ACC112 (cell line): ENCODE results near the gene CEP55.

ENCODE experiments used
- H2AFZ ChIP-seq: fragments of 200-600 bp; sonication (generic); one replicate; pipeline ENCODE4 v1.6.0; 2017; ENCODE audit warnings: antibody characterized with exemption, low read length; ENCODE audit not compliant: unreplicated experiment
- H3K27ac ChIP-seq: fragments of 200-600 bp; sonication (generic); 2 replicates; pipeline ENCODE4 v1.5.1; 2014; ENCODE audit warnings: low read depth, mild to moderate bottlenecking, antibody characterized with exemption, low read length, moderate library complexity
- H3K27me3 ChIP-seq: fragments of 200-600 bp; sonication (generic); 2 replicates; pipeline ENCODE4 v1.6.1; 2014; ENCODE audit warnings: mild to moderate bottlenecking, antibody characterized with exemption, low read length, moderate library complexity, mixed read lengths; ENCODE audit not compliant: insufficient read depth
- H3K36me3 ChIP-seq: fragments of 200-600 bp; sonication (generic); 2 replicates; pipeline ENCODE4 v1.6.1; 2016; ENCODE audit warnings: mild to moderate bottlenecking, antibody characterized with exemption, low read length, moderate library complexity, mixed read lengths; ENCODE audit not compliant: insufficient read depth
- H3K4me1 ChIP-seq: fragments of 200-600 bp; sonication (generic); one replicate; pipeline ENCODE4 v1.6.1; 2016; ENCODE audit warnings: low read length, mixed read lengths; ENCODE audit not compliant: insufficient read depth, unreplicated experiment, control insufficient read depth
- H3K4me3 ChIP-seq: fragments of 200-600 bp; sonication (generic); 2 replicates; pipeline ENCODE4 v1.5.1; 2014; ENCODE audit warnings: mild to moderate bottlenecking, low read depth, low read length
- H3K79me2 ChIP-seq: fragments of 200-600 bp; sonication (generic); one replicate; pipeline ENCODE4 v1.6.0; 2016; ENCODE audit warnings: low read length; ENCODE audit not compliant: control insufficient read depth, unreplicated experiment, insufficient read depth

CEP55 gene

GRCh38 chr10:93482145-93482834 is 14.1 kb upstream of the CEP55 start, which contains the start of gene MYOF:
TSS of gene MYOF (minus strand) at chr10:93482334. CDS start at chr10:93482194, 140 bp downstream.
- no peak within 1 kb of the TSS for H2AFZ ChIP-seq
- peaks cover 17% of the 10 kb centered on the region for H3K4me1 ChIP-seq
- peak within 1 kb of the TSS; percentile 94 for H3K27ac ChIP-seq
- H3K79me2 ChIP-seq = peaks cover 44% of the 10 kb centered on the region
- peak within 1 kb of the TSS; percentile 88 for H3K4me3 ChIP-seq
- no peaks in the 10 kb centered on the region for H3K27me3 ChIP-seq
- no peaks in the 10 kb centered on the region for H3K36me3 ChIP-seq

- Histone ChIP-seq H3K36me3 (no peaks in the 10 kb centered on the region), H3K27me3 (no peaks in the 10 kb centered on the region), H3K79me2 (peaks cover 14% of the 10 kb centered on the region), H3K27ac (no peak overlapping the region), H2AFZ (no peak overlapping the region), H3K4me3 (no peak overlapping the region), H3K4me1 (no peaks in the 10 kb centered on the region)
These were observed 10.7 kb upstream of the CEP55 start for GRCh38 chr10:93485690-93486089.

DNA sequence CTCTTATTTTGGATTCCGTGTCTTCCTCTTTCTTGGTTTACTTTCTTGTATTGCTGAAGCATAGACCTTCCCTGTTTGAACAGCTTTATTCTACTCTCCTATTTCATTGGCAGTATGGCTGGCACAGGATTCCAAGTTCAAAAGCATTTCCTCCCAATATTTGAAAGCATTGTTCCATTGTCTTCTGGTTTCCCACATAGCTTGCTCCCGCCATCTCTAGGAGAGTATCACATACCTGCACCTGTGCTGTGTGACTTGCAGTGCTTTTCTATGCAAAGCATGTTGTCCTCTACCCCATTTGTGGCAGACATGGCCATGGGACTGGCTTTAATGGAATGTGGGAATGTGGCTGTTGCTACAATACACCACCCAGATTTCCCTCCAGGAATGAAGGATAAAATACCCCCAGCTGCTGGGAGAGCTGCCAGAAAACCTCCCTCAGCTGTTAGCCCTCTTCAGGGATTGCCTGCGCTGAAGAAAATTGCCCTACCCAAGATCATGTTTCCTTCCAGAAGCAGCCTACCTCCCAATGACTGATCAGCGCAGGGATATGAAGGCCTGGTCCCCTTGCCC is 7.4 kb upstream of the CEP55 start:
- Histone ChIP-seq H3K4me3 (no peak overlapping the region), H3K27me3 (no peaks in the 10 kb centered on the region), H3K27ac (no peak overlapping the region), H3K79me2 (no peaks in the 10 kb centered on the region), H2AFZ (no peak overlapping the region), H3K4me1 (no peaks in the 10 kb centered on the region), H3K36me3 (no peaks in the 10 kb centered on the region)

DNA sequence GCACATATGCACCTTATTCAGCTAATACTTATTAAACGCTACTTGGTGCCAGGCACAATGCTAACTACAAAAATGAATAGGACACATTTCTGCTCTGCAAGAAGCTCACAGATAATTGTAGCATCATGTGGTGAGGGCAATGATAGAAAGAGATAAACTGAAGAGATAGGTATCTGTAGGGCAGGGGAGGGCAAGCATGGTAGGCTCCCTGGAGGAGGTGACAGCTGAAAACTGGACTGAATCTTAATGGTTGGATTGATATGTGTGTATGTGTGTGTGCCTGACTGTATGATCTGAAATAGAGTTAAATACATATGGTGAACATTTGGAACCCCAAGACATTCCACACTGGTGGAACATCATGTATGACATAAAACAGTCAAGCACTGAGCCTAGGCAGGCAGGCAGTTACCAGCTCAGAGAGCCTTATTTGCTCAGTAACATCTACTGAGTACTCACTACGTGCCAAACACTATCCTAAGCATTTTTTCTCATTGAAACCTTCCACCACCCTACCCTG is 4.8 kb upstream of the CEP55 start:
- no peaks in the 10 kb centered on the region for H3K36me3 ChIP-seq
- H3K4me1 ChIP-seq = peaks cover 7% of the 10 kb centered on the region
- peaks cover under 1% of the 10 kb centered on the region for H3K79me2 ChIP-seq
- H2AFZ ChIP-seq = no peak overlapping the region
- no peaks in the 10 kb centered on the region for H3K27me3 ChIP-seq
- no peak overlapping the region for H3K27ac ChIP-seq
- H3K4me3 ChIP-seq = no peak overlapping the region

DNA sequence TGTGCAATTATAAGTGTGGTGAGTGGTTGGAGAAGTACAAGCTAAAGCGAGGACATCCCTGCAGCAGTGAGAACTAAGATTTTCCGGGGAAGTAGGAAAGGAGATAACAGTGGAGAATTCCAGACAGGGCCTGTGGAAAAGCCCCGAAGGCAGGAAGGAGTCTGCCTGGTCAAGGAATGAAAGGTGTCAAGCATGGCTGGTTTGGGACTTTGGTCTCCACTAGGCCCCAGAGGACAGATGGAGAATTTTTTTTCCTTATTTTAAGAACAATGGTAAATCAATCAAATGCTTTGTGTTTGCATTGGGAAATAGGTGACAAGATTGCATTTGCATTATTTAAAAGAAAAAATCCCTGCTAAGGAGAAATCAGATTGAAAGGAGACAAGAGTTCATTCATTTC is 3.2 kb upstream of the CEP55 start:
- no peak overlapping the region for H3K4me3 ChIP-seq
- H3K27me3 ChIP-seq = no peaks in the 10 kb centered on the region
- H3K4me1 ChIP-seq = peaks cover 9% of the 10 kb centered on the region
- H3K36me3 ChIP-seq = no peaks in the 10 kb centered on the region
- H2AFZ ChIP-seq = no peak overlapping the region
- peaks cover 14% of the 10 kb centered on the region for H3K79me2 ChIP-seq
- no peak overlapping the region for H3K27ac ChIP-seq

- Histone ChIP-seq H3K79me2 (peaks cover 28% of the 10 kb centered on the region), H3K36me3 (no peaks in the 10 kb centered on the region), H3K4me1 (peaks cover 19% of the 10 kb centered on the region), H2AFZ (no peak overlapping the region), H3K4me3 (no peak overlapping the region), H3K27ac (no peak overlapping the region), H3K27me3 (no peaks in the 10 kb centered on the region)
These were observed 1.9 kb upstream of the CEP55 start for GRCh38 chr10:93494494-93494893.

GRCh38 chr10:93495654-93496321 is 624 bp upstream of the CEP55 start:
- peaks cover 41% of the 10 kb centered on the region for H3K79me2 ChIP-seq
- H3K27ac ChIP-seq = peak overlapping the region; percentile 37
- H2AFZ ChIP-seq = peak overlapping the region; percentile 96
- peaks cover 19% of the 10 kb centered on the region for H3K4me1 ChIP-seq
- H3K27me3 ChIP-seq = no peaks in the 10 kb centered on the region
- no peaks in the 10 kb centered on the region for H3K36me3 ChIP-seq
- H3K4me3 ChIP-seq = peak overlapping the region; percentile 81

- Histone ChIP-seq H3K4me1 (peaks cover 22% of the 10 kb centered on the region), H2AFZ (peak overlapping the region; percentile 21), H3K36me3 (peaks cover 4% of the 10 kb centered on the region; the same call in 1 of the 2 replicates), H3K4me3 (peak overlapping the region; percentile 81), H3K79me2 (peaks cover 59% of the 10 kb centered on the region), H3K27ac (no peak overlapping the region), H3K27me3 (no peaks in the 10 kb centered on the region)
These were observed 1.8 kb downstream of the CEP55 start for GRCh38 chr10:93498166-93498565.

- Histone ChIP-seq H3K36me3 (peaks cover 12% of the 10 kb centered on the region), H2AFZ (peak overlapping the region; percentile 69), H3K4me3 (no peak overlapping the region), H3K27ac (no peak overlapping the region), H3K27me3 (no peaks in the 10 kb centered on the region), H3K79me2 (peaks cover 67% of the 10 kb centered on the region), H3K4me1 (peaks cover 15% of the 10 kb centered on the region)
These were observed 5.2 kb downstream of the CEP55 start for GRCh38 chr10:93501650-93502049.

DNA sequence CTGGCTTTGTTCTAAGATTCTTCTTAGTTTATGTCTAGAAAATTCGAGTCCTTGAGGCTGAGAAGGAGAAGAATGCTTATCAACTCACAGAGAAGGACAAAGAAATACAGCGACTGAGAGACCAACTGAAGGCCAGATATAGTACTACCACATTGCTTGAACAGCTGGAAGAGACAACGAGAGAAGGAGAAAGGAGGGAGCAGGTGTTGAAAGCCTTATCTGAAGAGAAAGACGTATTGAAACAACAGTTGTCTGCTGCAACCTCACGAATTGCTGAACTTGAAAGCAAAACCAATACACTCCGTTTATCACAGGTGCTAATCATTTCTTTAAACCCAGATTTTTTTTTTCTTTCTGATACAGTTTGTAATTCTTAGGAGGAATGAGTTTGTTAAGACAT is 6.7 kb downstream of the CEP55 start:
- H3K27ac ChIP-seq = no peak overlapping the region
- H3K4me1 ChIP-seq = peaks cover 15% of the 10 kb centered on the region
- no peaks in the 10 kb centered on the region for H3K27me3 ChIP-seq
- H3K36me3 ChIP-seq = peaks cover 12% of the 10 kb centered on the region
- H3K79me2 ChIP-seq = peaks cover 54% of the 10 kb centered on the region
- no peak overlapping the region for H2AFZ ChIP-seq
- no peak overlapping the region for H3K4me3 ChIP-seq
